Muscle layer of colon (tissue), 2 donors: Measurements from ENCODE around the gene STUB1.

ENCODE experiments used
- H3K27ac ChIP-seq: one replicate; pipeline ENCODE4 v1.7.0; 2013; ENCODE audit warnings: low read depth, mild to moderate bottlenecking, low read length, moderate library complexity
- H3K27me3 ChIP-seq, 2 donors: one replicate each; pipeline ENCODE4 v1.7.0; 2013; ENCODE audit warnings: low read length in 2 of 2, mild to moderate bottlenecking in 2 of 2; ENCODE audit not compliant: insufficient read depth in 2 of 2, control insufficient read depth in 1 of 2
- H3K36me3 ChIP-seq: one replicate; pipeline ENCODE4 v1.7.0; 2013; ENCODE audit warnings: mild to moderate bottlenecking, low read length; ENCODE audit not compliant: insufficient read depth
- H3K4me1 ChIP-seq: one replicate; pipeline ENCODE4 v1.7.0; 2013; ENCODE audit warnings: mild to moderate bottlenecking, low read length; ENCODE audit not compliant: insufficient read depth
- H3K4me3 ChIP-seq, 2 donors: one replicate each; pipeline ENCODE4 v1.7.0; 2013; ENCODE audit warnings: low read length in 2 of 2, low read depth in 1 of 2, mild to moderate bottlenecking in 1 of 2, moderate library complexity in 1 of 2
- H3K9ac ChIP-seq: one replicate; pipeline ENCODE4 v1.7.0; 2013; ENCODE audit warnings: low read length
- H3K9me3 ChIP-seq: one replicate; pipeline ENCODE4 v1.7.0; 2013; ENCODE audit warnings: mild to moderate bottlenecking, low read length
- donor health status: abdominal sarcoma.
- donor health status: Adenocarcinoma of cecum.

STUB1 gene

DNA sequence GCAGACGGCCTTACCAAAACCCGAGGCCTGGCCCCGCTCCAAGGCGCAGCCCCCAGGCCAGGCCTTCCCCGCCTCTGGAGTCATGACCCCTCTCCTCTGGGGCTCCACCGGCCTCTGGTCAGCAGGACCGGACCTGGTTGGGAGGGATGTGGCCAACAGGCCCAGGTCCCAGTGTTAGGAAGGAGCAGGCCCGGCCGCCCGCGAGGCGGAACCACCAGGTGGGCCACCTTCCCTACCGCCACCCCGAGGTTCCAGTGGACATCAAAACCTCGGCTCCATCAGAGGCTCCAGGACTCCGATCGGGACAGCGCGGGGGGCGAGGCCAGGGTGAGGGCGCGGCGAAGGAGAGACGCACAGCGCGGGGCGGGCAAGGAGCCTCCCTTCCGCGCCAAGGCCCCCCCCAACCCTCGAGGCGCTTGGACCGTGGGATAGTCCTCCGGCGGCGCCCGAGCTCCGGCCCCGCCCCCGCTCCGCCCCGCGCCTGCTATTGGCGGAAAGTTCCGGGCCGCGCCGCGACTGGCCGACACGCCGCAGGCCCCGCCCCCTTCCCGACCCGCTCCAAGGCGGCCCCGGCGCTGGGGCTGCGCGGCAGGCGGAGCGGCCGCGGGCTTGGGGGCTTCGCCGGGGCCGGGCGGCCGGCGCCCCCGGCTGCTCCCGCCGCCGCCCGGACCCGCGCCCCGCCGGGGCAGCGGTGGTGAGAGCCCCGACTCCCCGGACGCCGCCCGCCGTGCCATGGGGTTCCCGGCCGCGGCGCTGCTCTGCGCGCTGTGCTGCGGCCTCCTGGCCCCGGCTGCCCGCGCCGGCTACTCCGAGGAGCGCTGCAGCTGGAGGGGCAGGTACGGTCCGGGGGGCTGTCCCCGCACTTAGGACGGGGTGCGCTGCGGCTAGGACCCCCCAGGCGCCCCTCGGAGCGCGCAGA is 34.6 kb downstream of the STUB1 start, which contains the start of gene METRN:
METRN (plus strand) TSS at position 561 of the 919 bp plus-strand sequence; CDS start at position 733, 172 bp downstream.
- peaks cover 17 to 39% of the 10 kb centered on the region in 2 donors for H3K27me3 ChIP-seq
- no peak within 1 kb of the TSS for H3K27ac ChIP-seq
- peaks cover 21% of the 10 kb centered on the region for H3K4me1 ChIP-seq

GRCh38 chr16:715477-716199 is 35.4 kb downstream of the STUB1 start:
- peaks cover 9 to 31% of the 10 kb centered on the region in 2 donors for H3K27me3 ChIP-seq

More for the DNA sequence above, 34.6 kb downstream of the STUB1 start, which contains the start of gene METRN:
- Histone ChIP-seq H3K4me3 (peak within 1 kb of the TSS; percentile 49 to 53), H3K9me3 (no peaks in the 10 kb centered on the region), H3K36me3 (no peaks in the 10 kb centered on the region), H3K9ac (no peak within 1 kb of the TSS)

DNA sequence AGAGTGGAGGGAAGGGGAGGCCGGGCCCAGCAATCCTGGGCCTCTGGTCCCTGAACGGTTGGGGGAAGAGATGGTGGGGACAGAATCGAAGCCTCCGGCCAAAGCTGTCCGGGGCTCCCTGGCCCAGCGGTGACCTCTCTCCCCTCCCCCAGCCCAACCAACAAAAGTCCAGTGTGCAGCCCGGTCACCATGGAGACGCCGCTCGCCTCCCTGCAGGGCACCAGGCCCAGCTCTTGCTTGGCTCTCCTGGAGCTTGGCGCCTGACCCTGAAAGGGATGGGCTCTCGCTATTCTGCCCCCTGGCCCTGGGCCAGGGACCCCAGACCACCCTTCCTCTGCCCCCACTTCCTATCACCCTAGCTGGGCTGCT is 36.0 kb downstream of the STUB1 start:
- Histone ChIP-seq H3K36me3 (no peaks in the 10 kb centered on the region), H3K27me3 (peaks cover 4 to 25% of the 10 kb centered on the region in 2 donors), H3K9ac (no peak overlapping the region), H3K27ac (no peak overlapping the region), H3K4me3 (peak overlapping the region; percentile 49 to 53), H3K9me3 (no peaks in the 10 kb centered on the region), H3K4me1 (peaks cover 28% of the 10 kb centered on the region)

More at GRCh38 chr16:715477-716199, 35.4 kb downstream of the STUB1 start:
- Histone ChIP-seq H3K9me3 (no peaks in the 10 kb centered on the region), H3K36me3 (no peaks in the 10 kb centered on the region), H3K4me3 (peak overlapping the region; percentile 49 to 53), H3K9ac (no peak overlapping the region), H3K4me1 (peaks cover 28% of the 10 kb centered on the region), H3K27ac (no peak overlapping the region)

GRCh38 chr16:716768-717325 is 36.6 kb downstream of the STUB1 start:
- Histone ChIP-seq H3K27me3 (peaks cover 0 to 20% of the 10 kb centered on the region in 2 donors), H3K36me3 (no peaks in the 10 kb centered on the region), H3K4me3 (peak overlapping the region in 1 of 2 donors; percentile 53), H3K27ac (no peak overlapping the region), H3K4me1 (peaks cover 32% of the 10 kb centered on the region), H3K9ac (no peak overlapping the region), H3K9me3 (no peaks in the 10 kb centered on the region)

DNA sequence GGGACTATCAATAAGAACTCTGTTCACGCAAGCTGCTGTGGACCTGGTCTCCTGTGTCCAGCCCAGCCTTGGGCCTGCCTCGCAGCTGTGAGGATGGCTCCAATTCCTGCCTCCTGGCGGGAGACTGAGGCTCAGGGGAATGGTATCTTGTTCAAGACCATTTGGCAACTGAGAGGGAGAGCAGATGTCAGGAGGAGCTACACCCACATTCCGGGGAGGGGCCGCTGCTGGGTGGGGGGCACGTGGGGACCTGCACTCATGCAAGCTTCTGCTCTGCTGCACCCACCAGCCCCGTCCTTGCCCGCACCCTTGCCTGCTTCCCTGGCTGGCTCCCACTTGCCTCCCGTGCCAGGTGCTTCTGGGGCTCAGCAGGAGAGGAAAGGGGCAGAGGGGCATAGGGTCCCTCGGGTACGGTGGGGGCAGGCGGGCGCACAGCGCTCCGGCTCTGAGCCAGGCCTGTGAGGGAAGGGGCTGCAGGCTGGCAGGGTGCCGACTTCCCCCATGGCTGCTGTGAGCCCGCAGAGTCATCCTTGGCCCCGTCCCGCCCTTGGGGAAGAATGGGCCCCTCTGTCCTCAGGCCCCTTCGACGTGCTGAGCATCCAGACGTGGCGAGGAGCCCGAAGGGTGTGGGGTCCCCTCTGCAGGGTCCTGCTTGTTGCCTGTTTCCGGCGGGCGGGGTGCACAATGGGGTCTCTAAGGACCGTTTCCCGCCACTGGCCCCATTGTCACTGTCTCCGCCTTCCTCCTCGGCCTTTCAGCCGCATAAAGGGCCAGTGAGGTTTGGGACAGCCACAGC is 37.4 kb downstream of the STUB1 start:
- Histone ChIP-seq H3K27ac (no peak overlapping the region), H3K4me3 (no peak overlapping the region), H3K36me3 (no peaks in the 10 kb centered on the region), H3K27me3 (peaks cover 0 to 20% of the 10 kb centered on the region in 2 donors), H3K9ac (no peak overlapping the region), H3K4me1 (peaks cover 34% of the 10 kb centered on the region), H3K9me3 (no peaks in the 10 kb centered on the region)

DNA sequence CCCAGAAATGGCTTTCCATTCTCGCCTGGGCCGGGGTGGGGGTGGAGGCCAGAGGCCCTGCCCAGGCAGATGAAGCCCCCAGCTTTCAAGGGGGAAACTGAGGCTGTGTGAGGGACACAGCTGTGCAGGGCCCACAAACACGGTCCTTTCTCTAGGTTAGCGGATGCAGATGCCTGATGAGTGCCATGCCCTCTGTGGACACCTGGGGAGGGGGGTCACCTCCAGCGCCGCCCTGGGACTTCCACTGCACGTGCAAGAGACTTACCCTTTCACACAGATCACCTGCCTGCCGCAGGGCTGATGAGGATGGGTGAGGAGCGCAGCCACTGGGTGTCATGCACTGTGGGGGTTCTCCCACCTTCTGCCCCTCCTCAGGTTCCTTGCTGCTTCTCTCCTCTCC is 38.2 kb downstream of the STUB1 start:
- no peak overlapping the region for H3K27ac ChIP-seq
- no peak overlapping the region for H3K4me3 ChIP-seq
- peaks cover 0 to 20% of the 10 kb centered on the region in 2 donors for H3K27me3 ChIP-seq
- no peak overlapping the region for H3K9ac ChIP-seq
- no peaks in the 10 kb centered on the region for H3K9me3 ChIP-seq
- peaks cover 34% of the 10 kb centered on the region for H3K4me1 ChIP-seq
- H3K36me3 ChIP-seq: no peaks in the 10 kb centered on the region

DNA sequence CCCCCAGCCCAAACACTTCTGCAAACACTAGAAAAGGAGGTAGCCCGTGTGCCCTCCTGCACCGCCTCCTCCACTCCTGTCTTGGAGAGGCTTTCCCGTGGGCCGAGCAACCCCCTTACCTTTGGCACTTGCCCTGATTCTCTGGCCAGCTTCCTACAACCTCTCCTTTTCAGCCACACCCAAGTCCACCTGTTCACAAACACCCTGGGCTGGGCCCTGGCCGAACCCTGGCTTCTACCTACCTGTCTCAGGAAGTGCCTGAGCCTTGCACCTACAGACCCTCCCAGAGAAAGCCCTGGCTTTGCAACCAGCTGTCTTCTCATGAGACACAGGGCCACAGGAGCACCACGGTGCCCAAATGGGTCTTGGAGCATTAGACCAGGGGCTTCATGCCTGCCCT is 38.7 kb downstream of the STUB1 start:
- Histone ChIP-seq H3K9ac (no peak overlapping the region), H3K27ac (no peak overlapping the region), H3K4me3 (no peak overlapping the region), H3K27me3 (peaks cover 0 to 23% of the 10 kb centered on the region in 2 donors), H3K4me1 (peaks cover 34% of the 10 kb centered on the region), H3K36me3 (no peaks in the 10 kb centered on the region), H3K9me3 (no peaks in the 10 kb centered on the region)

DNA sequence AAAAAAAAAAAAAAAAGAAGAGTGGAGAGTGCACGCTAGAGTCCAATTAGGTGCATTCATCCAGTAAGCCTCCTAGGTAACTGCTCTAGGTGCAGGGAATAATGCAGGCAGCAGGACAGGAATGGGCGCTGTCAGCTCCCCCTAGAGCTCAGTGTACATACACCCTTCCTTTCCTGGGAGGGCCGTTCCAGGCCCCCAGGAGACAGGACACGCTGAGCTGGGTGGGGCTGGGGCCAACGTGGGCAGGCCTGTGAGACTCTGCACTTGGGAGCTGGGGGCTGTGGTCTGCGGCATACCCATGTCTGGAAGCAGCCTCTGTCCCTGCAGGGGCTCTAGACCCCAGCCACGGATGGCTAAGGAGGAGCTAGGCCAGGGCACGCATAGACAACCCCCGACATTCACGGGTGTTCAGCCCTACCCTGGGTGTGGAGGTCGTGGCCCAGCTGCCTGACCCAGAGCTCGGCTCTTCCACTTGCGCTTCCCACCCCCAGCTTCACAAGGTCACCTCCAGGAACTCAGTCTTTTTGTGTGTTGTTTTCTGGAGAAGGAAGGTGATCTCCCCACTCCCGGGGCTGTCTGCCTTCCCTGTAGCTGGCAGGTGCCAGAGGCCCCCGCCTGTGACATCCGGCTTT is 39.7 kb downstream of the STUB1 start:
- Histone ChIP-seq H3K36me3 (no peaks in the 10 kb centered on the region), H3K9me3 (no peaks in the 10 kb centered on the region), H3K4me3 (peak overlapping the region; percentile 68 to 91), H3K9ac (peak overlapping the region; percentile 27), H3K27ac (peak overlapping the region; percentile 98), H3K27me3 (peaks cover 0 to 23% of the 10 kb centered on the region in 2 donors), H3K4me1 (peaks cover 31% of the 10 kb centered on the region)

- H3K27ac ChIP-seq: peak overlapping the region; percentile 98
- no peaks in the 10 kb centered on the region for H3K36me3 ChIP-seq
- H3K27me3 ChIP-seq: peaks cover 0 to 29% of the 10 kb centered on the region in 2 donors
- peak overlapping the region; percentile 68 to 91 for H3K4me3 ChIP-seq
- H3K4me1 ChIP-seq: peaks cover 31% of the 10 kb centered on the region
- H3K9ac ChIP-seq: peak overlapping the region; percentile 27
- H3K9me3 ChIP-seq: no peaks in the 10 kb centered on the region
These were observed 40.3 kb downstream of the STUB1 start for GRCh38 chr16:720447-720989.
